RPMI7951 (cell line): ENCODE measurements around the gene NEK8. TPM values are rescaled to one million over a fixed set of nuclear protein-coding genes. Genes with fewer than 3 reads are reported as not detected.
"Not testable (repeated sequence)": the region's sequence is repeated elsewhere in the genome, so short reads cannot be mapped to it uniquely, and the experiment has no call there.

Experiments
- DNase-seq: peaks from one replicate; pipeline ENCODE4 v3.0.0-alpha.2; 2012; ENCODE audit warnings: low read depth
- total RNA-seq: library from RNA; depleted of rRNA; stranded (reverse); fragments of >200 nt; shearing (Covaris generic); gene quantifications from 2 replicates; pipeline ENCODE4 v1.2.3, GENCODE V29; 2014

Gene NEK8
- total RNA-seq, 1 experiment from 2014 or later: 0.24 TPM

DNA sequence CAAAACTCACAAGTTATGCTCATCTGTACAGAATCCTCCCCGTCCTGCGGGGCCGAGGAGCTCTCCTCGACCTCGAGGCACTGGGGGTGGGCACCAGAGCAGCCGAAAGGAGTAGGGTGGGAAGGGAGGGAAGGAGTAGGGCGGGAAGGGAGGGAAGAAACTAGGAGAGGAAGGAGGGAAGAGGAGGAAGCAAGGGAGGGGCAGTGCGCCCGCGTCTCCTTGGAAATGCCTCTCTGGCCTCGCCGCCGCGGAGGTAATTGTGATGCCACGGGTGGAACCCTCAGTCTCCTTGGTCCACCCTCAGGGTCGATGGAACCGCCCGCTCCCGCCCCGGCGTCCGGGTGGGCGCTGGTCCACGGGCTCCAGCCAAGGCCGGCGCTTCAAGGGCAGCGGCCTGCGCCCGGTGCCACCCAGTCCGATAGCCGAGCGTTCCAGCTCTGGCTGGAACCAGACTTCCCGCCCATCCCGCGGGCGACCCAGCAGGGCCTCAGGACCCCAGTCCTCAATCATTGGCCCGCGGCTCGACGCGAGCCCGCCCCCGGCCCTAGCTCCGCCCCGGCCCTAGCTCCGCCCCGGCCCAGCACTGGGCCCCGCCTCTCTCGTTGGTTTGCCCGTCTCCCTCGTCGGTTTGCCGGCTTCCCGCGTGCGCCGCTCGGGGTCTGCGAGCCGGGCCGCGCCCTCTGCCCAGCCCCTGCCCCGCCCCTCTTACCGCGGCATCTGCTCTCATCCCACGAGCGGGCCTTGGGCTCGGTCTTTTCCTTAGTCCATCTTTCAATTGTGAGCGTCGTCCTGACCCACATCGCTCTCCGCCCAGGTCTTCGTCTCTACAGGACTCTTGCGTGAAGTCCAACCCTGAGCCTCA is 17.5 kb upstream of the NEK8 start:
- DNase-seq: peak; percentile 88

DNA sequence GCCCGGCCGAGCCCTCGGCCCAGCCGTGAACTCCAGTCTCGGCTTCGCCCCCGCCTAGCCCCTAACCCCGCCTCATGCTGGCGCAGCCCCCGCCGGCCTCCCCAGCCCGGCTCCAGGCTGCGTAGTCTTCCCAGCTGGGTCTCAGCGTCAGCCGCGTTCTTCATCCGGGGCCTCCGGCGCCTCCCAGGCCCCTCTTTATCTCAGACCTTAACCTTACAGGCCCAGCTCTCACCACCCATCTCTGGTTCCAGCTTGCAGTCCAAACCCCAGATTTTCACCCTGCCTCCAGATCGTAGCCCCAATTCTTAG is 16.9 kb upstream of the NEK8 start, which contains the start of gene PROCA1:
Gene PROCA1 (minus strand): TSS at position 166 of the 309 bp plus-strand sequence. CDS start 228 bp downstream, outside the sequence.
- DNase-seq: no peak

- DNase-seq: no peak
Measured at GRCh38 chr17:28712032-28712704, 16.4 kb upstream of the NEK8 start.

GRCh38 chr17:28712705-28713415 is 15.7 kb upstream of the NEK8 start:
- DNase-seq: no peak

DNA sequence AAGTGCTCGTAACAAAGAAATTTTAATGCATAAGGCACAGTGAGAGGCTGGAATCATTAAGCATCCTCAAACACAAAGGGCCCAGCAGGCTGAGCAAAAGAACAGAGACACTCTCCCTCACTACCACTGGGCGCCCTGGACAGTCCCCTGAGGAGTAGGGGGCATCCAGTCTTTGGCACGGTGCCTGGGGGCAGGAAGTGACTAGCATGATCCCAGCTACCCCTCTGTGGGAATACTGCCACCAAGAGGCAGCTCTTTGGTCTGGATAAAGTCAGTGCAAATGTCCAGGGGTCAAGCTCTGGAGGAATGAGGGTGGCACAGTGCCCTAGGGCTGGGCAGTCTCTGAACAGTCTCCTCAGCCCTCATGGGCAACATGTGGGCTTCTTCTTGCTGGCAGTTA is 14.3 kb upstream of the NEK8 start:
- DNase-seq: no peak

DNA sequence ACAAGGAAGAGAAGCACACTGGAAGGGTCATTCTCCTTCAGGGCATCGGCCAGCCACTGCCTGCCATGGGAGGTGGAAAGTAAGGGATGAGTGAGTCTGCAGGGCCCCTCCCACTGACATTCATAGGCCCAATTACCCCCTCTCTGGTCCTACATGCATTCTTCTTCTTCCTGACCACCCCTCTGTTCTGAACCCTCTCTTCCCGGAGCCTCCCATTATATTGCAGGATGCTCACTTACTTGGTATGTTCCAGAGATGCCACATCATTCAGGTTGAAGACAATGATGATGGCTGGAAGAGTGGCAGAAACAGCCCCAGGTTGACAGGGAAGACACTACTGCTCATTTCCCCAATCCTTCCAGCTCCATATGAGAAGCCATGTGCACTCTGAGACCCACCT is 13.4 kb upstream of the NEK8 start:
- DNase-seq: no peak

- peak; percentile 40 for DNase-seq
Measured at GRCh38 chr17:28716740-28717577, 11.6 kb upstream of the NEK8 start.

GRCh38 chr17:28717578-28718332 is 10.8 kb upstream of the NEK8 start, which contains the start of gene RAB34:
Gene RAB34, minus strand, starts transcription at chr17:28717868. Its CDS starts 602 bp downstream, at chr17:28717266.
- peak; percentile 85 for DNase-seq

DNA sequence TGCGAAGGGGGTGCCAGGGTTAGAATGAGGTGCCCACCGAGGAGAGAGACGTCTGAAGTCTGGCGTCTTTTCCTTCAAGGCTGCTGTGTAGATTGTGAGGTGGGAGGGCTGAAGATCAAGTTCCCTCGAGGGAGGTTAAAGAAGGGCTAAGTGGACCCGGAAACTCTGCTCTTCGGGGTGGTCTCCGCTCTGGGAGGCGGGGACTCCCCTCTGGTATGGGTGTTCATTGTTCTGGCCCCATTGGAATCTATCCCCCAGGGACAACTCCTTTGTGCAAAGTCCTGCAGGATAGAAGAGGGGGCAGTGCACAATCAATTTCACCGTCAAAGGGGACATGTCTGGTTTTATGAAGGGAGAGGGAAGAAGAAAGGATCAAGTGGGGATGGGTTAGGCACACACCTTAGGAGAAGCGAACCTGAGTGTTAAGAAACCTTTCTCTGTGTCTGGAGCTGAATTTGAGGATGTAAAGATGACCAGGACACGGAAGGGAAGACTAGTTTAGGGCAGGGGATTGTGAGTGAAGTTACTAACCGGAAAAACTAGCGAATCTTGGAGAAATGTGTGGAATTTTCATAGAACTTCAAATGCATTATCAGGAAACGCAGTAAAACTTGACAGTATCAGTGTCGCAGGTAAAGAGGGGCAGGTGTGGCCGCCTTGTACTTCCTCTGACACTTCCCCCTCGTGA is 10.1 kb upstream of the NEK8 start:
- DNase-seq: no peak

DNA sequence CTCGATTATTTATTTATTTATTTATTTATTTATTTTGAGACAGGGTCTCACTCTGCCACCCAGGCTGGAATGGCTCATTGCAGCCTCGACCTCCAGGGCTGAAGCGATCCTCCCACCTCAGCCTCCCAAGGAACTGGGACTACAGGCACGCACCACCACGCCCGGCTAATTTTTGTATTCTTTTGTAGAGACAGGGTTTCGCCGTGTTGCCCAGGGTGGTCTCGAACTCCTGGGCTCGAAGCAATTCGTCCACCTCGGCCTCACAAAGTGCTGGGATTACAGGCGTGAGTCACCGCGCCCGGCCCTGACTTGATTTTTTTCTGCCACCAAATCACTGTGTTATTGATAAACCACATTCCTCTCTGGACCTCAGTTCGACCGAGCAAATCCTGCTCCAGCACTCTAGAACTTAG is 9.6 kb upstream of the NEK8 start:
- no peak for DNase-seq

DNA sequence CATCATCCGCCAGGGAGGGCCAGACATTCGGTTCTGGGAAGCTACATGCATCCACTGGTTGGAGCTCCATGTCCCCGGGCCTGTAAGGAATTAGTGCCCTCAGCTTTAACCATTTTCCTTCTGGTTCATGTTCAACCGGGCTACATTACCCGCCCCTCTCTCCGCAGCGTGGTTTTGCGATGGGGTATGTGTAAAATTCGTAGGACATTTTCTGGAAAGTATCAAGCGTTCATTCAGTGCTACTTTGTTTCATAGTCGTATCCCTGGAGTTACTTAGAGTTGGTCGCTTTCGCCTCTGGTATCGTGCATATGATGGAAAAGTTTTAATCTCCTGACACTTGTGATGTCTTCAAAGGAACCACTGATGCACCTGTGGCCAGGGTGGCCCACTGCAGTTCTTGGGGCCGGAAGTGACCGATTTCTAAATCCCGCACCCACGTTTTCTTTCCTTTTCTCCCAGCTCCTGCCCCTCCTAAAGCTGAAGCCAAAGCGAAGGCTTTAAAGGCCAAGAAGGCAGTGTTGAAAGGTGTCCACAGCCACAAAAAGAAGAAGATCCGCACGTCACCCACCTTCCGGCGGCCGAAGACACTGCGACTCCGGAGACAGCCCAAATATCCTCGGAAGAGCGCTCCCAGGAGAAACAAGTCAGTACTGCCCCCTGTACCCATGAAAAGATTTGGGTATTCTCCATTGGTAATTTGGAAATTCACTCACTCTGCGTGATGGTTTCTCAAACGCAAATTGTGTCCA is 8.2 kb upstream of the NEK8 start:
- DNase-seq: no peak

DNA sequence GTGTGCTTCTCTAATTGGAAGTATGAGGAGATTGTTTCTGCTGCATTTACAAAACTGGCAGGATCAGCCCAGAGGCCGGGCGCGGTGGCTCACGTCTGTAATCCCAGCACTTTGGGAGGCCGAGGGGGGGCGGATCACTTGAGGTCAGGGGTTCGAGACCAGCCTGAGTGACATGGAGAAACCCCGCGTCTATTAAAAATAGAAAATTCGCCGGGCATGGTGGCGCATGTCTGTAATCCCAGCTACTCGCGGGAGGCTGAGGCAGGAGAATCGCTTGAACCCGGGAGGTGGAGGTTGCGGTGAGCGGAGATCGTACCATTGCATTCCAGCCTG is 7.6 kb upstream of the NEK8 start:
- not testable (repeated sequence) for DNase-seq

GRCh38 chr17:28722417-28723158 is 6.0 kb upstream of the NEK8 start:
- DNase-seq: no peak

DNA sequence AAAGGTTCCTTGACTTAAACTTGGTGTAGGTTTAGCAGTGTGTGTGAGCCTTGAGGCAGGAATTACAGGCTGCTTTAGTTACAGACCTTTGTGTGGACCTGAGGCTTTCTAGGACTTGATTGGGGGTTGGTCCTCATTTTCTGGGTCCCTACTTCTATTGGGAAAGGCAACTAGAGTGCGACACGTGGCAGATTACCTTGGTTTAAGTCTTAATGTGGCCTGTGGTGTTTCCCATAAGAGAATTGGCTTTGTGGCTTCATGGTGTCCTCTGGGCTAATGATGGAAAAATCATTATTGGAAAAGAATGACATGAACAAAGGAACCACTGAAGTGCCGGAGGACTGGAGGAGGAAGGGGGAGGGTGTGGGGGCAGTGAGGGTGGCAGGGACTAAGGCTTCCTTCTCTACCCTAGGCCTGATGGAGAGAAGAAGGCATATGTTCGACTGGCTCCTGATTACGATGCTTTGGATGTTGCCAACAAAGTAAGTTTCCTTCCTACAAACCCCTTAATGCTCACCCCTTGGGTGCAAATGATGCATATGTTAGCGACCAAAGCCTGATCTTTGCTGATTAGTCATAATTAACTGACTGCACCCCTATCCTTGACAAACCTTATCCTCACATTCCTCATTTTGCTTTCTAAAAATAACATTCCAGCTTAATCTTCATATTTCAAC is 5.3 kb upstream of the NEK8 start:
- DNase-seq: no peak

GRCh38 chr17:28723836-28724499 is 4.6 kb upstream of the NEK8 start:
- not testable (repeated sequence) for DNase-seq

DNA sequence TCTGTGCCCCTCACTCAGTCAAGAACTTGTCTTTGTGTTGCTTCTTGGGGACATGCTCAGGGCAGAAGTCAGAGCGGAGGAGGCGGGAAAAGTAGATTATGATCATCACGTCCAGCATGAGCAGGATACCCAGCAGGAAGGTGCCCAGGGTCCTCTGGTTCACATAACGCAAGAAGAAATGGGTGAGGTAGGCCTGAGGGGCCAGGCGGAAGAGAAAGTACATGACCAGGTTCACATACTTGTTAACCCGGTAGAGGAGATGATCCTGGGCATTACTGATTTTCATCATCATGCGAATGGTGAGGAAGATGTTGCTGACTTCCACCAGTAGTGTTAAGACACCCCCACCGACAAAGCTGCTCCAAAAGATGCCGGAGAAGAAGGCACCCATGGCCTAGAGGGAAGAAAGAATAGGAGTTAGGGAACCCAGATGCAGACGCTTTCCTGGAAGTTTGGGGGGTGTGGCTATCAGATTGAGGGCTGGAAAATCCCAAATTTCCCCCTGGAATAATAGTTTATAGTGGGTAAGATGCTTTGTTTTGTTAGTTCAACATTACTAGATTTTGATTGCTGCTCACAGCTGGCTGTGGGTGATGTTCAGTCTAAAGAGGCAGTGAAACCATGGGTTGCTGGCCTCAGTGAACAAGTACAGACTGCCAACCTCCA is 4.0 kb upstream of the NEK8 start:
- no peak for DNase-seq

- DNase-seq: peak; percentile 54
Measured at GRCh38 chr17:28725166-28725659, 3.4 kb upstream of the NEK8 start.
